NAMALWA (cell line): Measurements from ENCODE around the gene PAQR7.

Experiments
- DNase-seq: peaks from one replicate; pipeline ENCODE4 v3.0.0-alpha.2; 2015; ENCODE audit warnings: low spot score

The PAQR7 gene

GRCh38 chr1:25873120-25873519 lies 2.4 kb downstream of the PAQR7 start:
- DNase-seq = no peak

- DNase-seq = peak; percentile 30
Observed at GRCh38 chr1:25872713-25873112, 2.8 kb downstream of the PAQR7 start.

GRCh38 chr1:25871704-25872494 lies 3.6 kb downstream of the PAQR7 start:
- DNase-seq = no peak

GRCh38 chr1:25871086-25871703 lies 4.3 kb downstream of the PAQR7 start:
- DNase-seq = no peak

- DNase-seq = no peak
Observed at GRCh38 chr1:25870614-25871013, 4.9 kb downstream of the PAQR7 start.

- peak; percentile 26 for DNase-seq
Observed at GRCh38 chr1:25869909-25870606, 5.5 kb downstream of the PAQR7 start.

- DNase-seq = no peak
Observed at GRCh38 chr1:25867210-25867991, 8.1 kb downstream of the PAQR7 start.

- DNase-seq = no peak
Observed at GRCh38 chr1:25866288-25866687, 9.2 kb downstream of the PAQR7 start.

- DNase-seq = no peak
Observed at GRCh38 chr1:25864434-25864833, 11.1 kb downstream of the PAQR7 start.

- no peak for DNase-seq
Observed at GRCh38 chr1:25863486-25864262, 11.8 kb downstream of the PAQR7 start.

GRCh38 chr1:25862785-25863485 lies 12.6 kb downstream of the PAQR7 start:
- DNase-seq = no peak

GRCh38 chr1:25861316-25862286 lies 13.9 kb downstream of the PAQR7 start:
- no peak for DNase-seq

GRCh38 chr1:25858906-25859789 lies 16.4 kb downstream of the PAQR7 start, which contains the start of gene AUNIP:
Gene AUNIP (minus strand): TSS chr1:25859457. CDS start chr1:25859357, 100 bp downstream.
- peak; percentile 91 for DNase-seq

- peak; percentile 43 for DNase-seq
Observed at GRCh38 chr1:25858494-25858893, 17.0 kb downstream of the PAQR7 start.

GRCh38 chr1:25856856-25857255 lies 18.7 kb downstream of the PAQR7 start:
- no peak for DNase-seq

- DNase-seq = no peak
Observed at GRCh38 chr1:25854554-25854953, 21.0 kb downstream of the PAQR7 start.

- DNase-seq = no peak
Observed at GRCh38 chr1:25848531-25848930, 27.0 kb downstream of the PAQR7 start.

- no peak for DNase-seq
Observed at GRCh38 chr1:25847929-25848328, 27.6 kb downstream of the PAQR7 start.
